K562 (cell line): ENCODE measurements around the gene GLMP. TPM values are rescaled to one million over a fixed set of nuclear protein-coding genes. Genes with fewer than 3 reads are reported as not detected.

Experiments used
- ATF1 ChIP-seq, 2 experiments: fragments of 450-650 bp in 1 of 2; IDR thresholded peaks; 2 replicates each; pipeline ENCODE4 v1.6.1; 2016; ENCODE audit warnings: missing compliant biosample characterization in 1 of 2, missing genetic modification characterization in 1 of 2
- BHLHE40 ChIP-seq: IDR thresholded peaks from 2 replicates; pipeline ENCODE4 v1.6.1; 2011; ENCODE audit warnings: low read length, improper control_type of control experiment
- DMBX1 ChIP-seq: fragments of 250-450 bp; sonication (Bioruptor Pico); IDR thresholded peaks from 2 replicates; pipeline ENCODE4 v1.8.0; 2022; ENCODE audit warnings: inconsistent platforms, mild to moderate bottlenecking, moderate library complexity, borderline replicate concordance
- FOXK1 ChIP-seq: sonication (generic); formaldehyde crosslinking; IDR thresholded peaks from 2 replicates; pipeline ENCODE4 v1.8.0; 2022; ENCODE audit warnings: missing genetic modification reagents, mild to moderate bottlenecking, borderline replicate concordance
- HDGF ChIP-seq: fragments of 450-650 bp; IDR thresholded peaks from 2 replicates; pipeline ENCODE4 v1.6.1; 2016
- JUNB ChIP-seq: fragments of 450-650 bp; formaldehyde crosslinking; conservative IDR thresholded peaks from 2 replicates; pipeline ENCODE4 v1.4.0; 2020; ENCODE audit warnings: mild to moderate bottlenecking
- KLF16 ChIP-seq: IDR thresholded peaks from 2 replicates; pipeline ENCODE4 v1.6.1; 2016; ENCODE audit warnings: antibody characterized with exemption
- NR1H2 ChIP-seq: sonication (generic); formaldehyde crosslinking; IDR thresholded peaks from 2 replicates; pipeline ENCODE4 v1.4.0; 2020; ENCODE audit warnings: mild to moderate bottlenecking, missing genetic modification reagents
- SNAPC5 ChIP-seq: fragments of 250-450 bp; sonication (Bioruptor Pico); IDR thresholded peaks from 2 replicates; pipeline ENCODE4 v1.8.0; 2021; ENCODE audit warnings: moderate library complexity, mild to moderate bottlenecking, inconsistent platforms
- SOX6 ChIP-seq: fragments of 450-650 bp; IDR thresholded peaks from 2 replicates; pipeline ENCODE4 v1.6.1; 2014; ENCODE audit warnings: mild to moderate bottlenecking
- SRF ChIP-seq, 2 experiments: fragments of 250-450, 450-650 bp in 1 of 2; sonication (Bioruptor Pico) in 1 of 2; sonication (generic) in 1 of 2; formaldehyde crosslinking; IDR thresholded peaks; 2 replicates each; pipeline versions ENCODE4 v1.5.0 to v1.5.1; 2020 to 2022; ENCODE audit warnings: mild to moderate bottlenecking in 1 of 2, missing genetic modification reagents in 1 of 2
- SRSF3 ChIP-seq: fragments of 200-400 bp; formaldehyde crosslinking; IDR thresholded peaks from 2 replicates; pipeline ENCODE4 v1.6.1; 2016; ENCODE audit warnings: mild to moderate bottlenecking, low read length, moderate library complexity; ENCODE audit not compliant: insufficient read depth
- THRB ChIP-seq: fragments of 450-650 bp; formaldehyde crosslinking; conservative IDR thresholded peaks from 2 replicates; pipeline ENCODE4 v1.4.0; 2022; ENCODE audit warnings: mild to moderate bottlenecking, missing genetic modification characterization
- TSHZ1 ChIP-seq: fragments of 250-450 bp; sonication (Bioruptor Pico); IDR thresholded peaks from 2 replicates; pipeline ENCODE4 v1.4.0; 2020; ENCODE audit warnings: mild to moderate bottlenecking, moderate library complexity
- ZNF280B ChIP-seq: fragments of 250-450 bp; sonication (Bioruptor Pico); IDR thresholded peaks from 2 replicates; pipeline ENCODE4 v1.5.1; 2021; ENCODE audit warnings: mild to moderate bottlenecking
- ZNF398 ChIP-seq: fragments of 250-450 bp; sonication (Bioruptor Pico); IDR thresholded peaks from 2 replicates; pipeline ENCODE4 v1.8.0; 2021; ENCODE audit warnings: moderate library complexity, mild to moderate bottlenecking, inconsistent platforms
- ZNF512 ChIP-seq: IDR thresholded peaks from 2 replicates; pipeline ENCODE4 v1.6.1; 2016; ENCODE audit warnings: missing genetic modification characterization, missing compliant biosample characterization
- polyA plus RNA-seq, 8 experiments: library from polyadenylated mRNA; depleted of rRNA in 4 of 8; stranded (reverse) in 5 of 8; unstranded in 3 of 8; fragments of >200 nt; fragmentation: Nextera tagmentation in 2 of 8; fragmentation: Illumina TruSeq in 1 of 8; extraction: Ambion mirVana in 2 of 8; extraction: Trizol in 1 of 8; gene quantifications; 2 replicates each; pipeline versions ENCODE4 v1.2.1 to v1.2.3, GENCODE V29; 2011 to 2014; ENCODE audit warnings: inconsistent platforms in 1 of 8, missing spikeins in 1 of 8
- total RNA-seq, 7 experiments: library from RNA; depleted of rRNA in 6 of 7; stranded (reverse); fragments of >200 nt in 6 of 7; fragmentation: Illumina TruSeq in 2 of 7; extraction: Trizol in 2 of 7; gene quantifications; 2 replicates each; pipeline versions ENCODE4 v1.2.1 to v1.2.3, GENCODE V29; 2011 to 2021; ENCODE audit warnings: low replicate concordance in 1 of 7

Gene GLMP
- total and polyA plus RNA-seq, 9 of the 15 experiments (the other 6 are each of a cell fraction or from before 2014, with no cell fraction given), result 8.3 to 28.2 (median 22.4) TPM

- TF ChIP-seq NR1H2 (CRISPR knock-in tag), result no peak
- TF ChIP-seq SNAPC5 (CRISPR knock-in tag), result no peak
- TF ChIP-seq SOX6, result no peak
- TF ChIP-seq HDGF, result no peak
- no peak for TF ChIP-seq SRSF3
- no peak for TF ChIP-seq THRB (CRISPR knock-in tag)
- no peak for TF ChIP-seq ZNF398
- TF ChIP-seq DMBX1 (CRISPR knock-in tag), result no peak
- TF ChIP-seq TSHZ1, result no peak
- TF ChIP-seq SRF (CRISPR knock-in tag; IDR thresholded peaks at IDR 0.05), result peak in 1 of 2 experiments; percentile 86; a peak in 1 of 4 replicates
- peak; percentile 74; the same call in 1 of the 2 replicates for TF ChIP-seq FOXK1 (CRISPR knock-in tag)
- TF ChIP-seq BHLHE40, result no peak; the same call in 1 of the 2 replicates
- peak; percentile 31; the same call in 1 of the 2 replicates for TF ChIP-seq ATF1 (CRISPR knock-in tag; IDR thresholded peaks at IDR 0.05)
- peak; percentile 97 for TF ChIP-seq ATF1 (tag; IDR thresholded peaks at IDR 0.05)
- no peak for TF ChIP-seq ZNF280B (CRISPR knock-in tag)
- no peak for TF ChIP-seq ZNF512
- no peak for TF ChIP-seq JUNB (CRISPR knock-in tag)
- TF ChIP-seq KLF16, result no peak
These were observed 42.9 kb upstream of the GLMP start, which contains the start of the genes CCT3 and TSACC (continued) for GRCh38 chr1:156338180-156338976.
